Germinal center (tissue), 1 donor: ENCODE data around the gene DLG5.
A peak's percentile ranks its signal among the peaks of the same experiment; 100 is the strongest.

Experiments used
- DNase-seq: peaks from one replicate; pipeline ENCODE4 v3.0.0; 2012; ENCODE audit warnings: mixed read lengths, low spot score

Gene DLG5

DNA sequence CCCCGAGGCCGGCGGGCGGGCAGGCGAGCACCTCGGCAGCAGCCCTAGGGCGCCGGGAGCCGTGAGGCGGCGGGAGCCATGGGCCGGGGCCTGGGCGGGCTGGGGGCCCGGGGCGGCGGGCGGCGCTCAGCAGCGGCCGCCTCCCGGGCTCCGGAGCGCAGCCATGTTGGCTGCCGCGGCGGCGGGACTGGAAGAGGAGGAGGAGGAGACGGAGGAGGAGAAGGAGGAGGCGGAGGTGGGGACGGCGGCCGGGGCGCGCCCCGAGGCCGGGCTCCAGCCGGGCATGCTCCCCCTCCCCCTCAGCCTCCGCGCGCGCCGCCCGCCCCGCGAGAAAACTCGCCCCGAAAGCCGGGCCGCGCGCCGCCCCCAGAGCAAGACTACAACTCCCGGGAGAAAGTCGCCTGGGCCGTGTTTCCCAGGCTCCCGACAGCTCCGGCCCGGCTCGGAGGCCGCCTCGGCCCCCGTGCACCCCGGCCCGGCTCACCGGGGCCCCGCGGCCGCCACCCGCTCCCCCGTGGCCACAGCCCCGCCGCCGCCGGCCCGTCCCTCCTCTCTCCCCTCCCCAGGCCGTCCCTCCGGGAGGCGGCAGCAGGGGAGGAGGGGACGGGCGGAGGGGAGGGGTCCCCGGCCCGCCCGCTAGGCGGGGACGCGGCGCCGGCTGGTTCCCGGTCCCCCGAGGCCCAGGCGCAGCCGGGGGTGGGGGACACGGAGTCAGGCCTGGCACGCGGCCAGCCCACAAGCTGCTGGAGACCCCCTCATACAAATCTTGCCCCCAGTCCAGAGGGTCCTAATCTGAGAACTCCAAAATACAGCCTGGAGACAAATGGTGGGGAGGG is at the start of gene DLG5:
Gene DLG5, minus strand, starts transcription at position 190 of the 836 bp plus-strand sequence. CDS start 235 bp downstream, outside the sequence.
- DNase-seq, result peak; percentile 29

DNA sequence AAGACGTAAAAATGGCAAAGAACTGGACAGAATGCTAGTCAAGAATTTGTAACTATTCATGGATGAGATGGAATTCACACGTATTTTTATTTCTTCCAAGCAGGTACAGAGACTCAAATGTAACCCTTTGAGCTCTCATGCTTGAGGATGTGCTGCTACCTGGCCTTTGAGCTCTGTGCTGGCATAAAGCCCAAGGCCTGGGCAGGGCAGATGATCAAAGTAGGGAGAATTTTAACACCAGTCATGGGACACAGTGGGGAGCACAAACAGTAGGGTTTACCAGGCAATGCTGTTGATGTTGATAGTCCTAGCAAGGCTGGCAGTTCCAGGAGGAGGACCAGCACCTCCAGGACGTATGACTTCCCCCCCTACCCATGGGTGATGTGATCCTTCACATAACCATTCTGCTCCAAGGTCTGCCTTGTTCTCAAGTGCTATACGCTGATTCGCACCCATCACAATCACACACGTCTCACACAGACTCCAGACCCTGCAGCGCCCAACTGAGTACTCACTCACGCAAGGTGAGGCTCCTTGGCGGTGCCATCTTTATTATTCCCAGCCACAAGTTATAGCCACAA is 48.6 kb upstream of the DLG5 start:
- DNase-seq, result no peak

- DNase-seq, result no peak
Observed at GRCh38 chr10:77974396-77975074, 48.0 kb upstream of the DLG5 start.

DNA sequence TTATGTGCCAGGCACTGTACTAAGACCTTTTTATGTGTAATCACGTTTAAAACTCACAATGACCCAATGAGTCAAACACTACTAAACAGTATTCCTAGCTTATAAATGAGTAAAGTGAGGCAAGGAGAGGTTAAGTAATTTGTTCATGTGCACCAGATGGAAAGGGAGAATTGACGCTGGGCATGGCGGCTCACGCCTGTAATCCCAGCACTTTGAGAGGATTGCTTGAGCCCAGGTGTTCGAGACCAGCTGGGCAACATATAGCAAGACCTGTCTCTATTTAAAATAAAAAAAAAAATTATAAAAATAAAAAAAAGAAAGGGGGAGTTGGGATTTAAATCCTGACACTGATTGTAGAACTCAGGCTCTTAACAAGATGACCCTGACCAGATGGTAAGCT is 46.7 kb upstream of the DLG5 start:
- DNase-seq, result no peak

DNA sequence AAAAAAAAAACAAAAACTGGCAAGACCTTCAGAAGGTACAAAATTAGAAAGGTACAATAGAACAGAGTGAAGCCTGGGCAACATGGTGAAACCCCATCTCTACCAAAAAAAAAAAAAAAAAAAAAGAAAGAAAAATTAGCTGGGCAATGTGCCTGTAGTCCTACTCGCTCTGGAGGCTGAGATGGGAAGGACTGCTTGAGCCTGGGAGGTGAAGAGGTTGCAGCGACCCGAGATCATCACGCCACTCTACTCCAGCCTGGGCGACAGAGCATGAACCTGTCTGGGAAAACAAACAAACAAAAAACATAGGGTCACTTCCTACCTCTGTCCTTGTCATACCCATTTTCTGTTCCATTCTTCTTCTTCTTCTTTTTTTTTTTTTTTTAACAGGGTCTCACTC is 45.6 kb upstream of the DLG5 start:
- no peak for DNase-seq

- DNase-seq, result no peak
Observed at GRCh38 chr10:77971804-77972144, 45.2 kb upstream of the DLG5 start.

DNA sequence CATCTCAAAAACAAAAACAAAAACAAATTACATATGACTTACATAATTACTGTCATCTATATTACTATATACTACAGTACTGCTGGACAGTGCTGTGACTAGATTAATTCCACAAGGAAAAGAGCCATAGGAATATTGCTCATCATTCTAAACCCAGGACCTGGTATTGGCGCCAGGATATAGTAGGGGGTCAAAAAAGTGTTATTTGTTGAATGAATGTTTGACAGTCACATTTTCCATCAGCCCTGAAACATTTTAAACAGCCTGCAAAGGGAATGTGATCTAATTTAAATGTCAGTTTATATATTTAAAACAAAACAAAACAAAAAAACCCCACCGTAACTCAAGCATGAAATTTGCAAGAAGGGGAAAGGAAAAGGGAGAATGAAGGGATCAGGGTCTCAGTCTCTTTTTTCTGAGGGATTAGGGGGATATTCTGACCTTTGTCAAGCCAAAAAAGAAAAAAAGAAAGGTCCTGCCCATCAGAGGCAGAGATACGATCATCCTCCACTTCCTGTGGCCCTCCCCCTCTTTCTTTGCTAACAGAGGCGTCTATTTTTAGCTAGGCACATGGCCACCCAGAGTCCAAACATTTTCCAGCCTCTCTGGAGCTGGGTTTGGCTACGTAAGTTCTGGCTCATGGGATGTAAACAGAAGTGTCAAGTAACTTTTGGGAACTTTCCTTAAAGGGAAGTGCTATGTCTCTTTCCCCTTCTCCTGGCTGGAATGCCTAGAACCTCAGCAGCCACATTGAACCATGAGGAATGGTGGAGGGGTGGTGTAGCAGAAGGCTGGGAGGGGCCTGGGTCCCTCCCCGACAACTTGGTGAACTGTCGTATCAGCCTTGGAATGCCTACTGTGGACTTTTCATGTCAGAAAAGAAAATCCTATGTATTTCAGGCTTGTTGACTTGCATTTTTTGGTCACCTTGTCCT is 44.6 kb upstream of the DLG5 start:
- no peak for DNase-seq

DNA sequence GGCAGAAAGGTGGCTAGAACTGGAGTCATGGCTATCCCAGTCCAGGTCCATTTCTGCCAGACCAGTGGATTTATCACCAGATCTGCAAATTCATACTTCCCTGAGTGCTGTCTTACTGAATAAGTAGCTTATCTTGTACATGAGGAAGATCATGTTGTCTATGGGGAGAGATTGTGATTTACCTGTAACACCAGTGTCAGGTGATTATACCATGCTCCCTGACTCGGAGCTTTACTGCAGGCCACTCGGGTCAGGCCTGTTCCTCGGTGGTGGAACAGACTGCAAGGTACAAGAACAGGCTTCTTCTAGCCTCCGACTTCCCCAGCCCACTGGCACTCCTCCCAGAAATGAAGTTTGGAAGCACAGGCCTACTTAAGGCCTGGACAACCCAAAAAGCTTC is 42.6 kb upstream of the DLG5 start:
- DNase-seq, result no peak

GRCh38 chr10:77967611-77968022 is 41.1 kb upstream of the DLG5 start:
- no peak for DNase-seq

- no peak for DNase-seq
Observed at GRCh38 chr10:77965294-77965693, 38.7 kb upstream of the DLG5 start.

GRCh38 chr10:77964811-77965210 is 38.3 kb upstream of the DLG5 start:
- DNase-seq, result no peak

GRCh38 chr10:77963901-77964300 is 37.3 kb upstream of the DLG5 start:
- no peak for DNase-seq

DNA sequence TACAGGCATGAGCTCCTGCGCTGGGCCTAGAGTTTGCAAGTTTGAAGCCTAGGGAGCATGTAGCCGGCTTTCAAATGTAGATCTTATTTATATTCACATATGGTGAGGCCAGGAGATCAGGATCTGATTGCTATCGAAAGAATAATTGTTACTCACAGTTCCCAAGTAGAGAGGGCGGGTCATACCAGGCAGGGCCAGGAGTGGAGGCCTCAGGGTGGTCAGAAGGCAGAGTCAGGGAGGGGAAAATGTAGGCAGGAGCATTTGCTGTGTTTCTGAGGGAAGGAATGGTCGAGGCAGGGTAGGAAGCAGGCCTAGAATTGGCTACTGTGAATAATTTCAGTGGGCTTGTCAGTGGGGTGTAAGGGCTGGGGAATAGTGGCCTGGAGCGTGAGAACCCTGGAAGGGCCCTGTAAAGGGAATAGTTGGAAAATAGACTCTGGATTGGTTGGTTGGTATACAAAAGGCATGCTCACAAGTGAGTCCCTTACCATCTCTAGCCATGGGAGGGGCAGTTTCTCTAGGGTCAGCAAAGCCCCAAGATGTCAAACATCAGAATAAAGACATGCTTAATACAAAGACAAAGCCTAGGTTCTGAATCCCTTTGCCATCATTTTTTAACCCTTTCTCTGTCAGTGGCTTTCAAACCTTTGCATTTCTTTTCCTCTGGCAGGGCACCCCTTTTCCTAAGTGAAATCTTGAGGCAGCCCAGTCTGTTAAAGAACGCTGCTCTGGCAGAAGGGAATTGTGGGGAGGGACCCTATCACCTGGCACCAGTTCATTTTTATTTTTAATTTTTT is 36.0 kb upstream of the DLG5 start:
- no peak for DNase-seq

- no peak for DNase-seq
Observed at GRCh38 chr10:77961668-77962067, 35.1 kb upstream of the DLG5 start.

- DNase-seq, result no peak
Observed at GRCh38 chr10:77960829-77961329, 34.3 kb upstream of the DLG5 start.

DNA sequence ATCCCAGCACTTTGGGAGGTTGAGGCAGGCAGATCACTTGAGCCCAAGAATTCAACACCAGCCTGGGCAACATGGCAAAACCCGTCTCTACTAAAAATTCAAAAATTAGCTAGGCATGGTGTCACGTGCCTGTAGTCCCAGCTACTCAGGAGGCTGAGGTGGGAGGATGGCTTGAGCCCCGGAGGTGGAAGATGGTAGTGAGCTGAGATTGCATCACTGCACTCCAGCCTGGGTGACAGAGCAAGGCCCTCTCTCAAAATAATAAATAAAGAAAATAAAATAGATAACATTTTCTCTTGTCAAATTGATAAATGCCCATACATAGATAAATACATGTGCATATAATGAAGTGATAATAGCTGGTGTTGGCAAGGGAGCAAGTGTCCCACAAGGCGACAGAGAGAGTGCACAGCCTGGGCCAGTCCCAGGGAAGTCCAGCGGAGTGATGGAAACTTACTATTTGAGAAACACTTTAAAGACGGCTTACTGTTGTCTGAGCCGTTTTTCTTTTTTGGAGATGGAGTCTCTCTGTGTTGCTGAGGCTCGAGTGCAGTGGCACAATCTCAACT is 33.4 kb upstream of the DLG5 start:
- no peak for DNase-seq

DNA sequence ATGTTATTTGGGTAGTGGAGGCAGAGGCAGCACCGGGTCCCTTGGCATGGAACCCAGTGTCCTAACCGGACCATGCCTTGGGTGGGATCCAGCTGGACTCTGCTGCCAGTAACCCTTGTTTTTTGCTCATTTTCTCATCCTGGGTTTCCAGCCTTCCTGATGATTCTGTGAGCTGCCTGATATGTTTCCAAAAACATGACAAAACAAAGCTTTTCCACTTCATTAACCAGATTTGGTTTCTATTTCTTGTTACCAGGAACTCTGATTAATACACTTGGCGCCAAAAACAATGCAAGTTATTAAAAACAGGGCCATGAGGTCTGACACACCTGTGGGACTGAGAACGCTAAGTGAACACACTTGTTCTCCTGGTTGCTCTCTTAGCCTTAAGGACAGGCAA is 32.8 kb upstream of the DLG5 start:
- DNase-seq, result no peak

GRCh38 chr10:77955136-77955535 is 28.6 kb upstream of the DLG5 start:
- no peak for DNase-seq

DNA sequence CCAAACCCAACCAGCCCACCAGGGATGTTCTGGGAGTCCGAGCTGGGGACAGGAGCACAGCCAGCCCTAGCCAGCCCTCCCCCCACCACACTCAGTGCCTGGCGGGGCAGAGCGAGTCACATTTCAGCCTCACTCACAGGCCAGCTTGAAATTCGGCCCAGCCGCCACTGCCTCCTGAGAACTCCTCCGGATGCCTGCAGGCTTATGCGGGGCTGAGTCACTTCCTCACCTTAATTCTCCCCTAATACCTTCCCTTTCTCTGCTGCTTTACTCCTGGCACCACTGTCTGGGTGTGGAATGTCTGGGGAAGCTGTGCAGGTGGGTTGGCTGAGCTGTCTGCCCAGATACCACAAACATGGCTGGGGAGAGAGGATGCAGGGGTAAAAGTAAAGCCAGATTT is 22.6 kb upstream of the DLG5 start:
- no peak for DNase-seq

GRCh38 chr10:77946084-77946483 is 19.5 kb upstream of the DLG5 start:
- no peak for DNase-seq

DNA sequence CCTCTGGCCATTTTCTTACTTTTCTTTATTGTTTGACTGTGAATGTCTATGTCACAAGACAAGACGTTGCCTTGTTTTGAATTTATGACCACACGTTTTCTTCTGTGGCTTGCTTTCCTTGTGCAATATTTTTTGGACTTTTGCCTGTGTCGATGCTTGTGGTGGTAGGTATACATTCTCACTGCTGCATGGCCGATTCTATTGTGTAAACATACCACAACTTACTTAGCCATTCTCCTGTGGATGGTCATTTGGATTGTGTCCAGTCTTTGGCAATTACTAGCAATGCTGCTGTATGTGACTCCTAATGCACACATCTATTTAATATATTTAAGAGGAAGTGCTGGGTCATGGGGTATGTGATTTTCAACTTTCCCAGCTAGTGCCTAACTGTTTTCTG is 18.0 kb upstream of the DLG5 start:
- no peak for DNase-seq
